K562 (cell line): Measurements from ENCODE around the gene EPOP.

Source experiments
- ARID2 ChIP-seq: fragments of 450-650 bp; IDR thresholded peaks from 2 replicates; pipeline ENCODE4 v1.6.1; 2017; ENCODE audit warnings: antibody characterized with exemption, mild to moderate bottlenecking
- BRCA1 ChIP-seq, 2 experiments: fragments of 450-650 bp in 1 of 2; sonication (generic) in 1 of 2; formaldehyde crosslinking in 1 of 2; IDR thresholded peaks; 2 replicates each; pipeline versions ENCODE4 v1.5.0 to v1.6.1; 2017 to 2020; ENCODE audit warnings: mild to moderate bottlenecking in 1 of 2, missing genetic modification reagents in 1 of 2
- CREM ChIP-seq: IDR thresholded peaks from 2 replicates; pipeline ENCODE4 v1.6.1; 2014; ENCODE audit warnings: antibody characterized with exemption, low read depth
- ZNF140 ChIP-seq: fragments of 250-450 bp; sonication (Bioruptor Pico); IDR thresholded peaks from 2 replicates; pipeline ENCODE4 v1.8.0; 2021; ENCODE audit warnings: moderate library complexity, mild to moderate bottlenecking, inconsistent platforms

DNA sequence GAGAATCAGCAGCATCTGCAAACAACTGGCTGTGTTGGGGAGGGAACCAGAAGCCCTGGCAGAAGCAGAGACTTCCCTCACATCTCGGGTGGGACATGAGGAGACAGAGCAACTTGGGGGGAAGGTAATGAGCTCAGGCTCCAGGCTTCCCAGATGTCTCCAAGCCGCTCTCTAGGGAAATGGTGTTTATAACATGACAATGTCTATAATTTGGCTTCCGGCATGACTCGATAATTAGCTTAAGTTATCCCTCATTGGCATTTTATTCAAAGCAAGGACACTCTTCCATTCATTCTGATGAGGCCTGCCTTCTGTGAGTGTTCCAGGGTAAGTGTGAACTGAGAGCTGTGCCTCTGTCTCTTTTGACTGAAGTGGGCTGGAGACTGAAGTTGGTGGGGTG, 15.6 kb upstream of the EPOP start:
- TF ChIP-seq BRCA1 (IDR thresholded peaks at IDR 0.05) (no peak), BRCA1 (CRISPR knock-in tag; IDR thresholded peaks at IDR 0.05) (no peak), ARID2 (no peak), ZNF140 (CRISPR knock-in tag) (no peak), CREM (no peak)
